K562 (cell line): ENCODE data around the gene PTPRB. TPM values are rescaled to one million over a fixed set of nuclear protein-coding genes. Genes with fewer than 3 reads are reported as not detected.

ENCODE experiments used
- ATAC-seq: fragments of 200-7000 bp; cut with Tn5 transposase; 3 replicates; pipeline ENCODE4 v1.9.1; 2020; ENCODE audit warnings: moderate library complexity
- BruUV-seq: library from RNA; stranded (reverse); fragments of 400-500 nt; replicated peaks from 2 replicates; lab custom pipeline; 2021; lab: Mats Ljungman, UMichigan
- CTCF ChIA-PET: fragments of 300-600 bp; formaldehyde crosslinking; extraction: SDS; loops from one replicate; lab custom pipeline; 2021; ENCODE audit warnings: low intra/inter-chr PET ratio; lab: Yijun Ruan, JAX
- POLR2A ChIA-PET: fragments of 300-600, 350-650 bp; sonication (Branson Sonifier 250); formaldehyde crosslinking; extraction: SDS; loops from one replicate; lab custom pipeline; 2021; ENCODE audit warnings: antibody characterized with exemption, inconsistent platforms; lab: Yijun Ruan, JAX
- DNase-seq, 4 experiments: peaks; one replicate each; pipeline versions ENCODE4 v3.0.0 to v3.0.0-alpha.2; 2011 to 2018; ENCODE audit warnings: low spot score in 3 of 4, mixed read lengths in 3 of 4; ENCODE audit errors: extremely low read depth in 1 of 4
- FAIRE-seq: peaks from 2 replicates; lab custom pipeline; 2011; peaks lifted over from hg19 to GRCh38; lab: Jason Lieb, UNC
- H2AFZ ChIP-seq: 2 replicates; pipeline ENCODE4 v1.6.0; 2011; ENCODE audit warnings: low read depth, low read length, control low read depth, inconsistent platforms
- H3K27ac ChIP-seq: fragments of 200-600 bp; 3 replicates; pipeline ENCODE4 v1.8.0; 2011; ENCODE audit warnings: low read depth, mild to moderate bottlenecking, control low read depth, inconsistent platforms, low read length, moderate library complexity, mixed read lengths; ENCODE audit errors: extremely low read depth
- H3K27me3 ChIP-seq, 2 experiments: fragments of 300-600 bp in 1 of 2; 2 replicates in 1 of 2; 3 replicates in 1 of 2; pipeline versions ENCODE4 v1.6.0 to v1.8.0; 2011; ENCODE audit warnings: inconsistent platforms in 2 of 2, low read length in 2 of 2, mild to moderate bottlenecking in 1 of 2, mixed read lengths in 1 of 2, moderate library complexity in 1 of 2; ENCODE audit not compliant: control insufficient read depth in 2 of 2, insufficient read depth in 2 of 2
- H3K36me3 ChIP-seq: fragments of 300-600 bp; 3 replicates; pipeline ENCODE4 v1.8.0; 2011; ENCODE audit warnings: mild to moderate bottlenecking, low read length, inconsistent platforms; ENCODE audit not compliant: control insufficient read depth, insufficient read depth
- H3K4me1 ChIP-seq, 2 experiments: fragments of 200-600 bp in 1 of 2; replicated peaks in 1 of 2; 2 replicates in 1 of 2; 3 replicates in 1 of 2; pipeline versions ENCODE4 v1.5.1 to v1.8.0; 2011; ENCODE audit warnings: inconsistent platforms in 2 of 2, low read length in 2 of 2, mild to moderate bottlenecking in 1 of 2, mixed read lengths in 1 of 2, moderate library complexity in 1 of 2; ENCODE audit not compliant: control insufficient read depth in 2 of 2, insufficient read depth in 2 of 2
- H3K4me2 ChIP-seq: 2 replicates; pipeline ENCODE4 v1.6.1; 2011; ENCODE audit warnings: low read length, control low read depth, inconsistent platforms, mixed read lengths; ENCODE audit not compliant: insufficient read depth
- H3K4me3 ChIP-seq: fragments of 200-600 bp; sonication (generic), shearing (Covaris generic); 2 replicates; pipeline ENCODE4 v1.5.1; 2016; ENCODE audit warnings: control low read depth, inconsistent platforms
- H3K79me2 ChIP-seq: fragments of 200-600 bp; 3 replicates; pipeline ENCODE4 v1.8.0; 2011; ENCODE audit warnings: low read length, inconsistent platforms; ENCODE audit not compliant: control insufficient read depth, insufficient read depth
- H3K9ac ChIP-seq, 2 experiments: 2 replicates each; pipeline versions ENCODE4 v1.6.0 to v1.6.1; 2011; ENCODE audit warnings: low read depth in 2 of 2, low read length in 2 of 2, control low read depth in 1 of 2, inconsistent platforms in 1 of 2, mild to moderate bottlenecking in 1 of 2, mixed read lengths in 1 of 2; ENCODE audit not compliant: insufficient read depth in 1 of 2
- H3K9me1 ChIP-seq: one replicate; pipeline ENCODE4 v1.6.0; 2011; ENCODE audit warnings: inconsistent platforms, mild to moderate bottlenecking, low read length, moderate library complexity; ENCODE audit not compliant: control insufficient read depth, insufficient read depth
- H3K9me3 ChIP-seq: replicated peaks from 2 replicates; pipeline ENCODE4 v1.5.1; 2011; ENCODE audit warnings: low read depth, low read length, inconsistent platforms; ENCODE audit not compliant: control insufficient read depth, insufficient read depth
- H4K20me1 ChIP-seq: replicated peaks from 2 replicates; pipeline ENCODE4 v1.6.1; 2011; ENCODE audit warnings: low read length, inconsistent platforms, mixed read lengths; ENCODE audit not compliant: control insufficient read depth, insufficient read depth
- C11orf30 ChIP-seq: fragments of 450-650 bp; IDR thresholded peaks from 2 replicates; pipeline ENCODE4 v1.6.1; 2016; ENCODE audit warnings: low read depth, mild to moderate bottlenecking
- MBD2 ChIP-seq: sonication (generic); IDR thresholded peaks from 2 replicates; pipeline ENCODE4 v1.6.1; 2016; ENCODE audit warnings: low read depth, borderline replicate concordance
- TCF3 ChIP-seq: sonication (generic); formaldehyde crosslinking; IDR thresholded peaks from 2 replicates; pipeline ENCODE4 v1.4.0; 2020; ENCODE audit warnings: mild to moderate bottlenecking, missing genetic modification reagents
- ZNF282 ChIP-seq: sonication (generic); formaldehyde crosslinking; IDR thresholded peaks from 2 replicates; pipeline ENCODE4 v1.8.1; 2023; ENCODE audit warnings: missing genetic modification reagents
- WGBS: fragments of 100-300 bp; shearing (Covaris generic); methylation state at CpG from one replicate; pipeline ENCODE4 v1.1.6; 2016; ENCODE audit warnings: low coverage, mixed read lengths; ENCODE audit not compliant: insufficient coverage; ENCODE audit errors: missing lambda C conversion rate; 5-methylcytosine and 5-hydroxymethylcytosine counted together
- in situ Hi-C: fragments of 300-500 bp; cut with MboI; formaldehyde crosslinking; loops from 4 replicates; pipeline ENCODE4 v1.15.0; 2018; ENCODE audit warnings: inconsistent platforms, mixed read lengths
- intact Hi-C: fragments of 100-400 bp; cut with micrococcal nuclease; formaldehyde crosslinking; loops from 2 replicates; pipeline ENCODE4 v1.14.2; 2022
- polyA plus RNA-seq, 8 experiments: library from polyadenylated mRNA; depleted of rRNA in 4 of 8; stranded (reverse) in 5 of 8; unstranded in 3 of 8; fragments of >200 nt; fragmentation: Nextera tagmentation in 2 of 8; fragmentation: Illumina TruSeq in 1 of 8; extraction: Ambion mirVana in 2 of 8; extraction: Trizol in 1 of 8; gene quantifications; 2 replicates each; pipeline versions ENCODE4 v1.2.1 to v1.2.3, GENCODE V29; 2011 to 2014; ENCODE audit warnings: inconsistent platforms in 1 of 8, missing spikeins in 1 of 8
- total RNA-seq, 7 experiments: library from RNA; depleted of rRNA in 6 of 7; stranded (reverse); fragments of >200 nt in 6 of 7; fragmentation: Illumina TruSeq in 2 of 7; extraction: Trizol in 2 of 7; gene quantifications; 2 replicates each; pipeline versions ENCODE4 v1.2.1 to v1.2.3, GENCODE V29; 2011 to 2021; ENCODE audit warnings: low replicate concordance in 1 of 7
- TF ChIP-seq, protein P1 (sequence below): fragments of 250-450 bp; sonication (Bioruptor Pico); IDR thresholded peaks from 2 replicates; pipeline ENCODE4 v1.4.0; 2020; ENCODE audit warnings: mild to moderate bottlenecking, moderate library complexity

The PTPRB gene
- total and polyA plus RNA-seq, 9 of the 15 experiments (the other 6 are each of a cell fraction or from before 2014, with no cell fraction given): 0.46 to 5.9 (median 3.1) TPM

DNA sequence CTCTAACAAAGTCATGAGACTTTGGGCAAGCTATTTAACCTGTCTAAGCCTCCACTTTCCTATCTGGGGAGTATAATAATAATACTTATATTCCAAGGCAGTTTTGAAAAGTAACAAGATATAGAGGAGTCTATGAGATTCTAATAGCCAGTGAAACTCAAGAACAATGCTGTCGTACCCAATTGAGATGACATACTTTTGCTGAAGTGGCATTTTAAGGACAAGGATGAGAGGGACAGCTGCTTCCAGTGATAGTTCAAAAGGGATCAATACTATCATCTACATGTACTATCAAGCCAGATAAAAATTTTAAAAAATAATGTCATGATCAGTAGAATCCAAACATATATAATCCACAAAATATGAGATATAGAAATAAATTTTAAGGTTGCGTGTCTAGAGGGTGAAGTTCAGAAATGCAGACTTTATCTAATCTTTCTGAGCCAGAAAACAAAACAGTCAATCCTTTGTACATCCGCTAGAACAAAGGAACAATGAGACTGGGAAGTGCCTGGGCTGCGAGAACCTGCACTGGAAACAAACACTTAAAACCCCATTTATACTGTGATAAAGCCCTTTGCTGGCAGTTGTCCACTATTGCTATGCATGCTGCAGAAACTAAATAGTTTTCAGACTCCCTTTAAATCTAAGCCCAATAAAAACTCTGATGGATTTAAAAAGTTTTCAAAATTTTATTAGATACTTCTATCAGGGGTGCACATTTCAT, 38.6 kb downstream of the PTPRB start (continued):
- TF ChIP-seq C11orf30: peak; percentile 83

DNA sequence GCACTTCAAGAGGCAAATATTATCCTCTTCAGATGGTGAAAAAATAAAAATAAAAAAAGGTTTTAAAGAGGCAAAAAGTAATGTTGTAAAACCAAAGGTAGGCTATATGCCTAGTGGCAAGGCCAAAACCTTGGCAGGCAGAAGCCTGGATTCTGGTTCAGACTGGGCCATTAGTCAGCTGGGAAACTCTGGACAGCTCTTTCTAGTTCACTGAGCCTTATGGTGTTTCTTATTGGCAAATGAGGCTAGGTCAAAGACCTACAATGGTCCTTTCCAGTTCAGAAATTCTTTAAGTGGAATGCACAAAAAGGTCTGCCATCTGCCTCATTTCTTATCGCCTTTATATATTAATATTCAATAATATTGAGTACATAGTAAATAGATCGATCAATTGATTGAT, 44.6 kb downstream of the PTPRB start:
- no peaks in the 10 kb centered on the region for H4K20me1 ChIP-seq
- no peak overlapping the region for H3K4me3 ChIP-seq
- 41% methylated on average over 2 of the region's 2 CpGs for WGBS
- H2AFZ ChIP-seq: no peak overlapping the region
- peaks cover 0 to 3% of the 10 kb centered on the region in 2 experiments; a peak in 1 of 5 replicates for H3K4me1 ChIP-seq
- no peaks in the 10 kb centered on the region for H3K9me1 ChIP-seq
- ChIA-PET POLR2A (interaction anchor here (0.8 to 2.4 kb wide), 2 partner anchors 12 to 226 kb away, joined by 3 to 5 read pairs; no protein-coding TSS in a partner anchor), CTCF (no interaction called here)
- peaks cover 13% of the 10 kb centered on the region; the same call in 2 of the 3 replicates for H3K36me3 ChIP-seq
- no peak overlapping the region for H3K9ac ChIP-seq
- DNase-seq (no peak), FAIRE-seq (no peak), ATAC-seq (no peak)
- no peak overlapping the region for H3K27ac ChIP-seq
- no peak overlapping the region for H3K4me2 ChIP-seq
- no peaks in the 10 kb centered on the region for H3K27me3 ChIP-seq
- intact Hi-C loops: loop anchor here (10.0 kb wide), 1 partner anchor 242 kb away; no protein-coding TSS in a partner anchor
- in situ Hi-C loops: loop anchor here (5.0 to 25.0 kb wide), 2 partner anchors 255 to 420 kb away; no protein-coding TSS in a partner anchor
- BruUV-seq: no TSS peak
- H3K9me3 ChIP-seq: no peaks in the 10 kb centered on the region
- H3K79me2 ChIP-seq: no peaks in the 10 kb centered on the region
- TF ChIP-seq TCF3 (CRISPR knock-in tag) (no peak), MBD2 (no peak), ZNF282 (CRISPR knock-in tag) (no peak)
- TF ChIP-seq, protein P1, sequence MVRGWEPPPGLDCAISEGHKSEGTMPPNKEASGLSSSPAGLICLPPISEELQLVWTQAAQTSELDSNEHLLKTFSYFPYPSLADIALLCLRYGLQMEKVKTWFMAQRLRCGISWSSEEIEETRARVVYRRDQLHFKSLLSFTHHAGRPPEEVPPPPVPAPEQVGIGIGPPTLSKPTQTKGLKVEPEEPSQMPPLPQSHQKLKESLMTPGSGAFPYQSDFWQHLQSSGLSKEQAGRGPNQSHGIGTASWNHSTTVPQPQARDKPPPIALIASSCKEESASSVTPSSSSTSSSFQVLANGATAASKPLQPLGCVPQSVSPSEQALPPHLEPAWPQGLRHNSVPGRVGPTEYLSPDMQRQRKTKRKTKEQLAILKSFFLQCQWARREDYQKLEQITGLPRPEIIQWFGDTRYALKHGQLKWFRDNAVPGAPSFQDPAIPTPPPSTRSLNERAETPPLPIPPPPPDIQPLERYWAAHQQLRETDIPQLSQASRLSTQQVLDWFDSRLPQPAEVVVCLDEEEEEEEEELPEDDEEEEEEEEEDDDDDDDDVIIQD (CRISPR knock-in tag): no peak
